Ascending aorta (tissue), 2 donors: ENCODE results near the gene FMO2. TPM values are rescaled to one million over a fixed set of nuclear protein-coding genes. Genes with fewer than 3 reads are reported as not detected.

ENCODE experiments used
- DNase-seq, 2 donors: peaks; one replicate each; pipeline ENCODE4 v3.0.0-alpha.2; 2019; ENCODE audit warnings: low spot score in 2 of 2
- H3K27ac ChIP-seq, 2 donors: fragments of 200-600 bp; sonication (generic); one replicate each; pipeline ENCODE4 v1.5.1; 2016 to 2017; ENCODE audit warnings: mild to moderate bottlenecking in 1 of 2
- H3K27me3 ChIP-seq: fragments of 200-600 bp; sonication (generic); one replicate; pipeline ENCODE4 v1.5.1; 2017
- H3K36me3 ChIP-seq, 2 donors: fragments of 200-600 bp; sonication (generic); one replicate each; pipeline ENCODE4 v1.5.1; 2016
- H3K4me1 ChIP-seq, 2 donors: fragments of 200-600 bp; sonication (generic); one replicate each; pipeline ENCODE4 v1.5.1; 2016 to 2017; ENCODE audit warnings: mild to moderate bottlenecking in 1 of 2
- H3K4me3 ChIP-seq, 2 donors: fragments of 200-600 bp; sonication (generic); one replicate each; pipeline ENCODE4 v1.5.1; 2016 to 2017; ENCODE audit warnings: mild to moderate bottlenecking in 1 of 2
- H3K9me3 ChIP-seq, 2 donors: fragments of 200-600 bp; sonication (generic); one replicate each; pipeline ENCODE4 v1.5.1; 2016
- intact Hi-C: fragments of 100-400 bp; cut with DNase I; formaldehyde crosslinking; loops from one replicate; pipeline ENCODE4 v1.15.1; 2023
- total RNA-seq: library from RNA; depleted of rRNA; stranded (reverse); fragments of >200 nt; gene quantifications from one replicate; pipeline ENCODE4 v1.1.0, GENCODE V29; 2016
- TF ChIP-seq, protein P1 (sequence below), 3 experiments: fragments of 200-600 bp in 2 of 3; fragments of 450-650 bp in 1 of 3; sonication (generic) in 2 of 3; IDR thresholded peaks; one replicate each; pipeline ENCODE4 v1.5.1; 2016 to 2019; ENCODE audit warnings: antibody characterized with exemption in 3 of 3, mild to moderate bottlenecking in 1 of 3, moderate library complexity in 1 of 3

FMO2 gene
- total RNA-seq, 1 donor from 2014 or later, result 90.3 TPM

DNA sequence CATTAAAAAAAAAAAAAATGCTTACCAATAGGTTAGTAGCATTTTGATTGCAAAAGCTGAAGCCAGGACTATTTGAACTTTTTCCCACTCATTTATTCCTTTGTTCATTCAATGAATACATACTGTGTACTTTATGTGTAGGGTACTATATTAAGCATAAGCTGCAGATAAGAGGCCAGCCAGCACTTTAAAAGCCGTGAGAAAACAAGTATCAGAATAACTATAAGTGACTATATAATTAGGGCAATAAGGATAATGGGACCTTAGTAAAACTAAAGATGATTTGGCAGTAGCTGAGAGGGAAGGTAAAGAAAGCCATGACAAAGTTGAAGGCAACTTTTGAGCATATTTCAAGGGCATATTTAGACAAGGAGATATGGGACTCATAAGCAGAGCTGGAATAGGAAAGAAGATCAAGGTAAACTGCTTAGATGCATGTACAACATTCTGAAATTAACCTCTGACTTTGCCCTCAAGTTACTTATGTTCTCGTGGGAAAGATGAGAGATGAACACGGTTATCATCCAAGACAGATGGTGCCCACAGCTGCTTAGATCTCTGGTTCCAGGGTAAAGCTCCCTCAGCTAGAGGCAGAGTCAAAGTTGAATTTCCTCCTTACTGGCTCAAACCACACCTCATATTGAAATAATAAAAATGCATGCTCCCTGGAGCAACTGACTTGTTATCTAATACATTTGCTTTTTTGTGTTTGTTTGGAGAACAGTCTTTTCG, 44.0 kb upstream of the FMO2 start:
- H3K36me3 ChIP-seq, result no peaks in the 10 kb centered on the region
- no peak for DNase-seq
- H3K4me1 ChIP-seq, result peaks cover 5 to 54% of the 10 kb centered on the region in 2 donors
- H3K27ac ChIP-seq, result peak overlapping the region; percentile 88 to 89
- no peaks in the 10 kb centered on the region for H3K9me3 ChIP-seq
- TF ChIP-seq, protein P1, sequence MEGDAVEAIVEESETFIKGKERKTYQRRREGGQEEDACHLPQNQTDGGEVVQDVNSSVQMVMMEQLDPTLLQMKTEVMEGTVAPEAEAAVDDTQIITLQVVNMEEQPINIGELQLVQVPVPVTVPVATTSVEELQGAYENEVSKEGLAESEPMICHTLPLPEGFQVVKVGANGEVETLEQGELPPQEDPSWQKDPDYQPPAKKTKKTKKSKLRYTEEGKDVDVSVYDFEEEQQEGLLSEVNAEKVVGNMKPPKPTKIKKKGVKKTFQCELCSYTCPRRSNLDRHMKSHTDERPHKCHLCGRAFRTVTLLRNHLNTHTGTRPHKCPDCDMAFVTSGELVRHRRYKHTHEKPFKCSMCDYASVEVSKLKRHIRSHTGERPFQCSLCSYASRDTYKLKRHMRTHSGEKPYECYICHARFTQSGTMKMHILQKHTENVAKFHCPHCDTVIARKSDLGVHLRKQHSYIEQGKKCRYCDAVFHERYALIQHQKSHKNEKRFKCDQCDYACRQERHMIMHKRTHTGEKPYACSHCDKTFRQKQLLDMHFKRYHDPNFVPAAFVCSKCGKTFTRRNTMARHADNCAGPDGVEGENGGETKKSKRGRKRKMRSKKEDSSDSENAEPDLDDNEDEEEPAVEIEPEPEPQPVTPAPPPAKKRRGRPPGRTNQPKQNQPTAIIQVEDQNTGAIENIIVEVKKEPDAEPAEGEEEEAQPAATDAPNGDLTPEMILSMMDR (IDR thresholded peaks at IDR 0.05), result no peak
- H3K4me3 ChIP-seq, result no peak overlapping the region
- H3K27me3 ChIP-seq, result no peaks in the 10 kb centered on the region
- intact Hi-C loops, result loop anchor here (1.0 to 5.0 kb wide), 3 partner anchors 60 to 171 kb away; partner anchors contain the start of gene FMO4

DNA sequence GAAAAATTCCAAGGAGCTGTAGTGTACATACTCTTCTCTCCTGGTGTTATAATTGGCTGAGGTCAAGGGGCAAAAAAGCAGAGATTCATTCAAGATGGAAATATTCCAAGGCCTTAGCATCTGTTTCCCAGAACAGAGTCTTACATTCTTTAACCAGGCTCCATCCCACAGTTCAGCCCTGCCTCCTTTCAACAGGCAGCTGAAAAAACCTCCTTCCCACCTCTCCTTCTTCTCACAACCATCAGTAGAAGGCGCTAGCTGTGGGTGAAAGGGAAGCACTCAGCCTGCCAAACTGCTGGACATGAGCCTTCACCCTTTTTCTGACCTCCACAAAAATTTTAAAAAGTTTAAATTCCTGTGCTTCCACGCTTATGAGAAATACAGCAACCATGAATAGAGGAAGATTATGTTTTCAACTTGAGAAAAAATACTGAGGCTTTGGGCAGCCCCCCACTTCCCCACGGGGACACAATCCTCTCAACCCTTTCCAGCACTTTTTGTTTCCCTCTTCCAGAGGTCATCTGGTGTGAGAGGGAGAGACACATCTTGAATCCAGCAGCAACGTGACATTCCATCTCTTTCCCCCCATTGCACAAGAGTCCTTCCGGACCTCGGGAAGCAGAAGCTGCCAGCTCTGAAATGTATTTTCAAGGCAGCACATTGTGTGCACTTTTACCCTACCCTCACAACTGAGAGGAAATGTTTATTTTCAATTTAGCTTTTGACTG, 43.2 kb upstream of the FMO2 start:
- H3K4me1 ChIP-seq, result peaks cover 5 to 54% of the 10 kb centered on the region in 2 donors
- DNase-seq, result peak; percentile 34 to 89
- H3K27ac ChIP-seq, result peak overlapping the region; percentile 88 to 89
- intact Hi-C loops, result loop anchor here (1.0 to 5.0 kb wide), 6 partner anchors 29 to 170 kb away; partner anchors contain the start of gene FMO4
- peak overlapping the region in 1 of 2 donors; percentile 21 for H3K4me3 ChIP-seq
- TF ChIP-seq, protein P1 (IDR thresholded peaks at IDR 0.05), result peak in 2 of 3 experiments; percentile 25 to 32
- no peaks in the 10 kb centered on the region for H3K9me3 ChIP-seq
- no peaks in the 10 kb centered on the region for H3K27me3 ChIP-seq
- H3K36me3 ChIP-seq, result no peaks in the 10 kb centered on the region

DNA sequence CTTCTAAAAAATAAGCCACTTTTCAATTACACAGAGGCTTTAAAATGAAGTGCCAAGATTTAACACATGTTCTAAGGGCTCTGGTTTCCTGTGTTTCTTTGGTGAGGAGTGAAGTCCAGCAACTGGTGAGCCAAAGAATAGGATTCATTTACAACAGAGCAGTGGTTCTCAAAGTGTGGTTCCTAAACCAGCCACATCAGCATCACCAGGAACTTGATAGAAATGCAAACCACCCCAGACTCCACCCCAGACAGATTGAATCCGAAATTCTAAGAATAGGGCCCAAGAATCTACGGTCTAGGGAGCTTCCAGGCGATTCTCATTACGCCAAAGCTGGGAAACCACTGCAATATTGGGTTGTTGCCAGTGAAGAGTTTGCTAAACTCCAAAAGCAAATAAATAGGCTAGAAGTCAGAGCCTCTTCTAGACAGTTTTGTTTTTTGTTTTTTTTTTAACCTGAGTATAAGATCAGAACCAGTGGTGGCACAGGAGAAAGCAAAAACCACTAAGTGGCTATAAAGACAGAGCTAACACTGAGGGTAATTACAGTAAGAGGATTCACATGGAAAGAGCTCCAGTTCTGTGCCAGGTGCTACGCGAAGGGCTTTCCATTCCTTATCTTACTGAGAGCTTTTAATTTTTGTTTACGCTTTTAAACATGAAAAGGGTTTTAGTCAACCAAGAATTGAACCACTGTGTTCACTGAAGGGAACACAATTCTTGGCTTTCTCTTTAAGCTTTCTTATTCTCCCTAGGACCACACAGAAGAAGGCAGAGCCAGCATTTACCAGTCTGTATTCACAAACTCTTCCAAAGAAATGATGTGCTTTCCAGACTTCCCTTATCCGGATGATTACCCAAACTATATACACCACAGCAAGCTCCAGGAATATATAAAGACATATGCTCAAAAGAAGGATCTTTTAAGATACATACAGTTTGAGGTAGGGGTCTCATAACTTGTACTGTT, 42.4 kb upstream of the FMO2 start:
- no peaks in the 10 kb centered on the region for H3K27me3 ChIP-seq
- no peaks in the 10 kb centered on the region for H3K9me3 ChIP-seq
- no peaks in the 10 kb centered on the region for H3K36me3 ChIP-seq
- TF ChIP-seq, protein P1 (IDR thresholded peaks at IDR 0.05), result no peak
- peak in 1 of 2 donors; percentile 75 for DNase-seq
- H3K27ac ChIP-seq, result peak overlapping the region; percentile 88 to 89
- H3K4me1 ChIP-seq, result peaks cover 5 to 52% of the 10 kb centered on the region in 2 donors
- H3K4me3 ChIP-seq, result peak overlapping the region; percentile 12 to 18
- intact Hi-C loops, result loop anchor here (2.0 to 5.0 kb wide), 4 partner anchors 30 to 170 kb away; partner anchors contain the start of gene FMO4

DNA sequence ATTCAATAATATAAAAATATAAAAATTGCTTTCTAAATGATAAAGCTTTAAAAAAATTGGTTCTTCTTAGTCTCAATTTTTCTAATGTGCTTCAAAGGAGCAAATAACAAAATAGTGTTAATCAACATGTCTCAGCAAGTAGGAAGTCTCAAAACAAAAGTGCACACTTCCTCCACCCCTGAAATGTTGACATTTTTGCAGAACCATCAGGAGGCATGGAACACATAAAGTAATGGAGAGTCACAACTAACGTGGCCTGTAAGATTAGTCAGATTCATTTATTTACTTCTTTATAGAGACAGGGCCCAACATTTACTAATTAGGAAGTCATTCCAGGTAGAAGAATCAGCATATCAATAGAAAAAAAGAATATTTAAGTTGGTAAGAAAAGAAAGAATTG, 34.9 kb upstream of the FMO2 start:
- Histone ChIP-seq H3K4me3 (no peak overlapping the region), H3K36me3 (no peaks in the 10 kb centered on the region), H3K4me1 (no peaks in the 10 kb centered on the region), H3K27me3 (no peaks in the 10 kb centered on the region), H3K9me3 (no peaks in the 10 kb centered on the region), H3K27ac (no peak overlapping the region)
- TF ChIP-seq, protein P1 (IDR thresholded peaks at IDR 0.05), result no peak
- no peak for DNase-seq
- intact Hi-C loops, result no loop called here

DNA sequence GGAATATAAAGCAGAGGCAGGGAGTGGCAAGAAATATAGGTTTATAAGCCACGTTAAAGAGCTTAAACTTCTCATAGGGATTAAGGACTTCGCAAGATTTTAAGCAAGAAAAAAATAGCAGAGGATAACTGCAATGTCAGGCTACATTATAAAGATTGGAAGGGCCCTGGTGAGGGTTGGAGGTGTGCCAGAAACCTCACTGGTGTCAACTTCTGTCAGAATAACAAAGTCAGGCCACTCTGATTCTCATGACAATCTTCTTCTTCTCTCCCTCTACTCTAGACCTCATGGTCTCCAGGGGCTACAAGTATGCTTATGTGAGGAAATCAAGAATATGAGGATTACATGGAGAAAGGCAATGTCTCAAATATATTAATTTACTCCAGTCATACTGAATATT, 32.6 kb upstream of the FMO2 start:
- H3K4me1 ChIP-seq, result no peaks in the 10 kb centered on the region
- H3K9me3 ChIP-seq, result no peaks in the 10 kb centered on the region
- no peak for DNase-seq
- no peak overlapping the region for H3K4me3 ChIP-seq
- H3K36me3 ChIP-seq, result no peaks in the 10 kb centered on the region
- H3K27ac ChIP-seq, result no peak overlapping the region
- TF ChIP-seq, protein P1 (IDR thresholded peaks at IDR 0.05), result no peak
- intact Hi-C loops, result no loop called here
- H3K27me3 ChIP-seq, result no peaks in the 10 kb centered on the region
